Fibroblast of lung (primary cell): Measurements from ENCODE around the gene PTPRE. TPM values are rescaled to one million over a fixed set of nuclear protein-coding genes. Genes with fewer than 3 reads are reported as not detected.

Source experiments
- DNase-seq, 2 donors: peaks; one replicate each; pipeline versions ENCODE4 v3.0.0 to v3.0.0-alpha.2; 2010; ENCODE audit warnings: low read depth in 2 of 2
- H2AFZ ChIP-seq: 2 replicates; pipeline ENCODE4 v1.5.1; 2012; ENCODE audit warnings: low read length, control low read depth, inconsistent platforms
- H3K27ac ChIP-seq: 2 replicates; pipeline ENCODE4 v1.5.1; 2011; ENCODE audit warnings: low read length, control low read depth; ENCODE audit not compliant: insufficient read depth
- H3K27me3 ChIP-seq: 2 replicates; pipeline ENCODE4 v1.5.1; 2011; ENCODE audit warnings: mild to moderate bottlenecking, low read length; ENCODE audit not compliant: control insufficient read depth, insufficient read depth
- H3K36me3 ChIP-seq: 2 replicates; pipeline ENCODE4 v1.5.1; 2011; ENCODE audit warnings: low read length; ENCODE audit not compliant: control insufficient read depth, insufficient read depth
- H3K4me1 ChIP-seq: 2 replicates; pipeline ENCODE4 v1.5.1; 2011; ENCODE audit warnings: low read length; ENCODE audit not compliant: control insufficient read depth, insufficient read depth; ENCODE audit errors: extremely low read depth
- H3K4me2 ChIP-seq: 2 replicates; pipeline ENCODE4 v1.5.1; 2011; ENCODE audit warnings: low read length, control low read depth; ENCODE audit not compliant: insufficient read depth; ENCODE audit errors: extremely low read depth
- H3K4me3 ChIP-seq, 4 experiments: fragments of 200-600 bp in 1 of 4; sonication (generic) in 1 of 4; replicated peaks in 1 of 4; 2 replicates each; pipeline ENCODE4 v1.5.1; 2011 to 2016; ENCODE audit warnings: low read length in 4 of 4, low read depth in 3 of 4, mild to moderate bottlenecking in 3 of 4, control low read depth in 2 of 4, inconsistent platforms in 1 of 4, mixed read lengths in 1 of 4; ENCODE audit not compliant: insufficient read depth in 1 of 4; ENCODE audit errors: control extremely low read depth in 1 of 4
- H3K79me2 ChIP-seq: 2 replicates; pipeline ENCODE4 v1.5.1; 2012; ENCODE audit warnings: mild to moderate bottlenecking, low read length, inconsistent platforms; ENCODE audit not compliant: control insufficient read depth, insufficient read depth
- H3K9ac ChIP-seq: 2 replicates; pipeline ENCODE4 v1.5.1; 2011; ENCODE audit warnings: mild to moderate bottlenecking, low read length, control low read depth; ENCODE audit not compliant: insufficient read depth
- H3K9me3 ChIP-seq: 2 replicates; pipeline ENCODE4 v1.5.1; 2012; ENCODE audit warnings: low read depth, low read length; ENCODE audit not compliant: control insufficient read depth, insufficient read depth
- H4K20me1 ChIP-seq: 2 replicates; pipeline ENCODE4 v1.5.1; 2011; ENCODE audit warnings: low read length; ENCODE audit not compliant: control insufficient read depth, insufficient read depth; ENCODE audit errors: extremely low read depth
- CTCF ChIP-seq, 2 donors: IDR thresholded peaks in 1 of 2; conservative IDR thresholded peaks in 1 of 2; 1 replicate in 1 of 2; 2 replicates in 1 of 2; pipeline ENCODE4 v1.5.1; 2011 to 2012; ENCODE audit warnings: low read length in 2 of 2, control low read depth in 1 of 2, inconsistent platforms in 1 of 2, low read depth in 1 of 2, mild to moderate bottlenecking in 1 of 2
- EZH2 ChIP-seq: IDR thresholded peaks from 2 replicates; pipeline ENCODE4 v1.5.1; 2012; ENCODE audit warnings: low read length, control low read depth, mild to moderate bottlenecking; ENCODE audit errors: missing control alignments
- polyA plus RNA-seq, 2 donors: library from polyadenylated mRNA; depleted of rRNA in 1 of 2; stranded (reverse) in 1 of 2; unstranded in 1 of 2; fragments of >200 nt; gene quantifications; 2 replicates each; pipeline ENCODE4 v1.2.1, GENCODE V29; 2011 to 2012; ENCODE audit warnings: missing spikeins in 1 of 2
- total RNA-seq: library from RNA; depleted of rRNA; stranded (reverse); fragments of >200 nt; gene quantifications from 2 replicates; pipeline ENCODE4 v1.2.1, GENCODE V29; 2014

The PTPRE gene
- total and polyA plus RNA-seq, 2 donors (not counting 1 experiment from before 2014, with no cell fraction given), result 0.75 to 1.8 TPM

DNA sequence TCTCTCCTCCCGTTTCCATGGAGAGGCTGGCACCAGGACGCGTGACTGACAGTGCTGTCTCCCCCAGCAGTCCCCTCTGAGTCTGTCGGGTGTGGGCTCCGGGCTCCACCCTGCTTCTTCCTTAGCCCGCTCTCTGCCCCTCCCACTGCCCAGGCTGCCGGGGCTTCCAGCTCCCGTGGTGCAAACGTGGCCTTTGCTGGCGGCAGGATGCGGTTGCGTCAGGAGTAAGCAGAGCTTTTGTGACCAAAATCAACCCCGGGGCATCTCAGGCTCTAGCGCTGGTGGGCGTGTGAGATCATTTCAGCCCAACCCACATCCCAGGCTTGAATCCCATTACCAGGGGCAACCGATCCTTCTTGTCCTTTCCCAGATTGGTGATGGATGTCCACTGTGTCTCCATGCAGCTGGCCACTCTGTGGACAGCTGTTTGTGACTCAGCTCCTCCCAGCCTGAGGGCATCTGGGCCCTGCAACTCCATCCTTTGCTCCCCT, 28.2 kb downstream of the PTPRE start:
- Histone ChIP-seq H3K27ac (no peak overlapping the region), H3K4me3 (no peak overlapping the region), H3K9ac (no peak overlapping the region), H3K79me2 (no peaks in the 10 kb centered on the region), H3K27me3 (no peaks in the 10 kb centered on the region), H3K4me2 (no peak overlapping the region), H3K4me1 (no peaks in the 10 kb centered on the region), H3K9me3 (no peaks in the 10 kb centered on the region), H2AFZ (no peak overlapping the region), H4K20me1 (no peaks in the 10 kb centered on the region), H3K36me3 (no peaks in the 10 kb centered on the region)
- DNase-seq, result peak; percentile 21 to 72
- TF ChIP-seq EZH2 (no peak), CTCF (conservative IDR thresholded peaks at IDR 0.05 in 1 of 2, IDR thresholded peaks at IDR 0.05 in 1 of 2; ENCODE audit: low read depth in 1 of 2, low read length in 2 of 2) (no peak)

GRCh38 chr10:127937069-127937468, 30.2 kb downstream of the PTPRE start:
- H3K79me2 ChIP-seq, result no peaks in the 10 kb centered on the region
- no peak overlapping the region for H3K27ac ChIP-seq
- no peaks in the 10 kb centered on the region for H3K4me1 ChIP-seq
- H3K36me3 ChIP-seq, result no peaks in the 10 kb centered on the region
- no peak overlapping the region for H3K4me3 ChIP-seq
- no peak overlapping the region for H3K9ac ChIP-seq
- no peaks in the 10 kb centered on the region for H3K27me3 ChIP-seq
- no peak overlapping the region for H2AFZ ChIP-seq
- H3K9me3 ChIP-seq, result no peaks in the 10 kb centered on the region
- TF ChIP-seq CTCF (conservative IDR thresholded peaks at IDR 0.05 in 1 of 2, IDR thresholded peaks at IDR 0.05 in 1 of 2; ENCODE audit: low read depth in 1 of 2, low read length in 2 of 2) (no peak), EZH2 (no peak)
- no peaks in the 10 kb centered on the region for H4K20me1 ChIP-seq
- DNase-seq, result peak in 1 of 2 donors; percentile 46
- no peak overlapping the region for H3K4me2 ChIP-seq

GRCh38 chr10:127937915-127938463, 31.1 kb downstream of the PTPRE start:
- H3K4me2 ChIP-seq, result no peak overlapping the region
- no peak overlapping the region for H3K27ac ChIP-seq
- no peaks in the 10 kb centered on the region for H3K79me2 ChIP-seq
- H4K20me1 ChIP-seq, result no peaks in the 10 kb centered on the region
- no peak overlapping the region for H2AFZ ChIP-seq
- H3K27me3 ChIP-seq, result no peaks in the 10 kb centered on the region
- TF ChIP-seq EZH2 (no peak), CTCF (conservative IDR thresholded peaks at IDR 0.05 in 1 of 2, IDR thresholded peaks at IDR 0.05 in 1 of 2; ENCODE audit: low read depth in 1 of 2, low read length in 2 of 2) (no peak)
- no peaks in the 10 kb centered on the region for H3K9me3 ChIP-seq
- H3K4me3 ChIP-seq, result no peak overlapping the region
- DNase-seq, result no peak
- no peaks in the 10 kb centered on the region for H3K36me3 ChIP-seq
- no peak overlapping the region for H3K9ac ChIP-seq
- no peaks in the 10 kb centered on the region for H3K4me1 ChIP-seq
